22Rv1 (cell line): ENCODE measurements around the gene ZNF711.

Experiments used
- ZFX ChIP-seq: fragments of 450-650 bp; IDR thresholded peaks from 2 replicates; pipeline ENCODE4 v1.6.1; 2017; ENCODE audit warnings: antibody characterized with exemption, borderline replicate concordance
- TF ChIP-seq, protein P1 (sequence below): fragments of 450-650 bp; IDR thresholded peaks from 2 replicates; pipeline ENCODE4 v1.5.1; 2017; ENCODE audit warnings: mild to moderate bottlenecking

DNA sequence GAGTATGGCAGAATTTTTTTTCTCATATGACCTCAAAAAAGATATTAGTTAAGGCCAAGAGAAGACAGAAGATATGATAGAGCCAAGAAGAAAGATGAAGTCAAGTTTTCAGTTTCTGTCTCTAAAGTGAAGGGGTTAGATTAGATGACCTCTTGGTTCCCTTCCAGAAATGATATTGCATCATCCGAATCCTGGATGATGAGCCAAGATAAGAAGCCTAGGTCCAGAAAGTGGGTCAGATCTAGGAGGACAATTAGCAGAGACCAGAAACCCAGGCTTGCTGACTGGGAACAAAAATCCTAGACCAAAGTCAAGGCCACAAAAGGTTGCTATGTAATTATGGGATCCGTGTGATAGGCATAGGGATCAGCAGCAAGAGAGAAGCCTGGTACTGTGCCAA lies 20.4 kb upstream of the ZNF711 start:
- TF ChIP-seq, protein P1, sequence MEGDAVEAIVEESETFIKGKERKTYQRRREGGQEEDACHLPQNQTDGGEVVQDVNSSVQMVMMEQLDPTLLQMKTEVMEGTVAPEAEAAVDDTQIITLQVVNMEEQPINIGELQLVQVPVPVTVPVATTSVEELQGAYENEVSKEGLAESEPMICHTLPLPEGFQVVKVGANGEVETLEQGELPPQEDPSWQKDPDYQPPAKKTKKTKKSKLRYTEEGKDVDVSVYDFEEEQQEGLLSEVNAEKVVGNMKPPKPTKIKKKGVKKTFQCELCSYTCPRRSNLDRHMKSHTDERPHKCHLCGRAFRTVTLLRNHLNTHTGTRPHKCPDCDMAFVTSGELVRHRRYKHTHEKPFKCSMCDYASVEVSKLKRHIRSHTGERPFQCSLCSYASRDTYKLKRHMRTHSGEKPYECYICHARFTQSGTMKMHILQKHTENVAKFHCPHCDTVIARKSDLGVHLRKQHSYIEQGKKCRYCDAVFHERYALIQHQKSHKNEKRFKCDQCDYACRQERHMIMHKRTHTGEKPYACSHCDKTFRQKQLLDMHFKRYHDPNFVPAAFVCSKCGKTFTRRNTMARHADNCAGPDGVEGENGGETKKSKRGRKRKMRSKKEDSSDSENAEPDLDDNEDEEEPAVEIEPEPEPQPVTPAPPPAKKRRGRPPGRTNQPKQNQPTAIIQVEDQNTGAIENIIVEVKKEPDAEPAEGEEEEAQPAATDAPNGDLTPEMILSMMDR: no peak
- TF ChIP-seq ZFX: no peak
